ENCODE results near the gene SLC7A9. TPM values are rescaled to one million over a fixed set of nuclear protein-coding genes. Genes with fewer than 3 reads are reported as not detected.
"Not testable (repeated sequence)": the region's sequence is repeated elsewhere in the genome, so short reads cannot be mapped to it uniquely, and the experiment has no call there.

The SLC7A9 gene
- total and polyA plus RNA-seq, 4 donors: 6.8 to 16.3 (median 9.8) TPM

- Histone ChIP-seq H3K27ac (ENCODE audit: low read depth in 1 of 2, low read length in 2 of 2) (no peak overlapping the region), H3K9me3 (ENCODE audit: control insufficient read depth in 4 of 4, low read length in 3 of 4) (no peaks in the 10 kb centered on the region), H3K9ac (ENCODE audit: low read depth in 1 of 2, low read length in 2 of 2) (no peak overlapping the region), H3K4me1 (ENCODE audit: control insufficient read depth in 4 of 4, insufficient read depth in 4 of 4, low read length in 3 of 4) (no peaks in the 10 kb centered on the region), H3K4me3 (ENCODE audit: low read depth in 1 of 3, low read length in 3 of 3) (no peak overlapping the region), H3K27me3 (ENCODE audit: control insufficient read depth in 4 of 4, insufficient read depth in 4 of 4, low read length in 3 of 4) (no peaks in the 10 kb centered on the region), H3K36me3 (ENCODE audit: control insufficient read depth in 4 of 4, insufficient read depth in 3 of 4, low read depth in 1 of 4, low read length in 3 of 4) (no peaks in the 10 kb centered on the region)
- DNase-seq (ENCODE audit: low spot score): no peak
- TF ChIP-seq CTCF (IDR thresholded peaks at IDR 0.05; ENCODE audit: low read depth, low read length, missing input control) (no peak), SP1 (IDR thresholded peaks at IDR 0.05) (no peak), HNF4A (conservative IDR thresholded peaks at IDR 0.05) (no peak), FOXA1 (IDR thresholded peaks at IDR 0.05) (no peak), REST (IDR thresholded peaks at IDR 0.05) (no peak), RAD21 (IDR thresholded peaks at IDR 0.05) (no peak), GABPA (IDR thresholded peaks at IDR 0.05 in 1 of 2, conservative IDR thresholded peaks at IDR 0.05 in 1 of 2) (no peak)
- 93% methylated on average over 10 of the region's 10 CpGs for WGBS
Observed at GRCh38 chr19:32789429-32789828, 80.1 kb downstream of the SLC7A9 start.

GRCh38 chr19:32787895-32788294, 81.7 kb downstream of the SLC7A9 start:
- H3K4me3 ChIP-seq (ENCODE audit: low read depth in 1 of 3, low read length in 3 of 3); H3K27ac ChIP-seq (ENCODE audit: low read depth in 1 of 2, low read length in 2 of 2); H3K4me1 ChIP-seq (ENCODE audit: control insufficient read depth in 4 of 4, insufficient read depth in 4 of 4, low read length in 3 of 4); H3K27me3 ChIP-seq (ENCODE audit: control insufficient read depth in 4 of 4, insufficient read depth in 4 of 4, low read length in 3 of 4); DNase-seq (ENCODE audit: low spot score); H3K36me3 ChIP-seq (ENCODE audit: control insufficient read depth in 4 of 4, insufficient read depth in 3 of 4, low read depth in 1 of 4, low read length in 3 of 4); H3K9me3 ChIP-seq (ENCODE audit: control insufficient read depth in 4 of 4, low read length in 3 of 4); H3K9ac ChIP-seq (ENCODE audit: low read depth in 1 of 2, low read length in 2 of 2): not testable (repeated sequence)
- WGBS: 95% methylated on average over 5 of the region's 5 CpGs

DNA sequence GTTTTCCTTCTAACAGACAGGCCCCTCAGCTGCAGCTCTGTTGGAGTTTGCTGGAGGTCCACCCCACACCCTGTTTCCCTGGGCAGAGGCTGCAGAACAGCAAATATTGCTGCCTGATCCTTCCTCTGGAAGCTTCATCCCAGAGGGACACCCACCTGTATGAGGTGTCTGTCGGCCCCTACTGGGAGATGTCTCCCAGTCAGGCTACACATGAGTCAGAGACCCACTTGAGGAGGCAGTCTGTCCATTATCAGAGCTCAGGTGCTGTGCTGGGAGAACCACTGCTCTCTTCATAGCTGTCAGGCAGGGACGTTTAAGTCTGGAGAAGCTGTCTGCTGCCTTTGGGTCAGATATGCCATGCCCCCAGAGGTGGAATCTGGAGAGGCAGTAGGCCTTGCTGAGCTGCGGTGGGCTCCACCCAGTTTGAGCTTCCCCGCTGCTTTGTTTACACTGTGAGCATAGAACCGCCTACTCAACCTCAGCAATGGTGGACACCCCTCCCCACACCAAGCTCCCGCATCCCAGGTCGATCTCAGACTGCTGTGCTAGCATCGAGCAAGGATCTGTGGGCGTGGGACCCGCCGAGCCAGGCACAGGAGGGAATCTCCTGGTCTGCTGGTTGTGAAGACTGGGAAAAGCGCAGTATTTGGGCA, 82.3 kb downstream of the SLC7A9 start:
- H3K9ac ChIP-seq (ENCODE audit: low read depth in 1 of 2, low read length in 2 of 2); H3K27ac ChIP-seq (ENCODE audit: low read depth in 1 of 2, low read length in 2 of 2); H3K36me3 ChIP-seq (ENCODE audit: control insufficient read depth in 4 of 4, insufficient read depth in 3 of 4, low read depth in 1 of 4, low read length in 3 of 4); H3K27me3 ChIP-seq (ENCODE audit: control insufficient read depth in 4 of 4, insufficient read depth in 4 of 4, low read length in 3 of 4); H3K4me3 ChIP-seq (ENCODE audit: low read depth in 1 of 3, low read length in 3 of 3); DNase-seq (ENCODE audit: low spot score); H3K4me1 ChIP-seq (ENCODE audit: control insufficient read depth in 4 of 4, insufficient read depth in 4 of 4, low read length in 3 of 4); H3K9me3 ChIP-seq (ENCODE audit: control insufficient read depth in 4 of 4, low read length in 3 of 4): not testable (repeated sequence)
- whole genome bisulfite sequencing: 52% methylated on average over 12 of the region's 12 CpGs

GRCh38 chr19:32782089-32782488, 87.5 kb downstream of the SLC7A9 start:
- not testable (repeated sequence) for H3K4me3 ChIP-seq (ENCODE audit: low read depth in 1 of 3, low read length in 3 of 3); H3K9ac ChIP-seq (ENCODE audit: low read depth in 1 of 2, low read length in 2 of 2); H3K9me3 ChIP-seq (ENCODE audit: control insufficient read depth in 4 of 4, low read length in 3 of 4); H3K36me3 ChIP-seq (ENCODE audit: control insufficient read depth in 4 of 4, insufficient read depth in 3 of 4, low read depth in 1 of 4, low read length in 3 of 4); H3K27me3 ChIP-seq (ENCODE audit: control insufficient read depth in 4 of 4, insufficient read depth in 4 of 4, low read length in 3 of 4); H3K4me1 ChIP-seq (ENCODE audit: control insufficient read depth in 4 of 4, insufficient read depth in 4 of 4, low read length in 3 of 4); DNase-seq (ENCODE audit: low spot score); H3K27ac ChIP-seq (ENCODE audit: low read depth in 1 of 2, low read length in 2 of 2)
- 100% methylated on average over 1 of the region's 1 CpG for WGBS

All from liver (tissue), 9 donors.